ENCODE data around the gene TRIP13. TPM values are rescaled to one million over a fixed set of nuclear protein-coding genes. Genes with fewer than 3 reads are reported as not detected.
"Not testable (repeated sequence)": the region's sequence is repeated elsewhere in the genome, so short reads cannot be mapped to it uniquely, and the experiment has no call there.

The TRIP13 gene
- total RNA-seq, 1 experiment from 2014 or later: 69.0 TPM

- no peaks in the 10 kb centered on the region for H3K79me2 ChIP-seq (ENCODE audit: low read length)
- no peak for DNase-seq
- H3F3A ChIP-seq (ENCODE audit: low read length, unreplicated experiment): no peaks in the 10 kb centered on the region
- no peaks in the 10 kb centered on the region for H3K9me2 ChIP-seq (replicated peaks; ENCODE audit: low read length)
- intact Hi-C loops (cut with micrococcal nuclease): loop anchor here (5.0 kb wide), 1 partner anchor 180 kb away; no protein-coding TSS in a partner anchor
- H3K27ac ChIP-seq (ENCODE audit: low read length): no peak overlapping the region
- BruUV-seq (replicated peaks): no TSS peak
- no peak overlapping the region for H2AFZ ChIP-seq (ENCODE audit: low read length)
- H3K27me3 ChIP-seq (ENCODE audit: low read length): no peaks in the 10 kb centered on the region
- ChIA-PET CTCF (no interaction called here), POLR2A (ENCODE audit: unreplicated experiment) (no interaction called here)
- TF ChIP-seq EZH2 (IDR thresholded peaks at IDR 0.05; ENCODE audit: low read length, unreplicated experiment) (no peak), EZH2phosphoT487 (IDR thresholded peaks at IDR 0.05; ENCODE audit: borderline replicate concordance, low read length) (no peak), CTCF (conservative IDR thresholded peaks at IDR 0.05; ENCODE audit: low read depth, low read length) (no peak)
- no peak overlapping the region for H3K4me2 ChIP-seq (ENCODE audit: low read length)
- ATAC-seq: no peak
- no peak overlapping the region for H3K9ac ChIP-seq (ENCODE audit: low read length)
- H3K36me3 ChIP-seq (ENCODE audit: low read depth, low read length): no peaks in the 10 kb centered on the region
- H3K9me3 ChIP-seq (ENCODE audit: low read length): no peaks in the 10 kb centered on the region
- peaks cover 15% of the 10 kb centered on the region; the same call in 1 of the 2 replicates for H3K4me1 ChIP-seq (ENCODE audit: insufficient read depth, low read length)
- H4K20me1 ChIP-seq (ENCODE audit: low read length): no peaks in the 10 kb centered on the region
- no peak overlapping the region for H3K4me3 ChIP-seq (ENCODE audit: low read length)
Observed at GRCh38 chr5:852431-853401, 40.0 kb upstream of the TRIP13 start.

GRCh38 chr5:853416-854090 lies 39.1 kb upstream of the TRIP13 start:
- H3K4me2 ChIP-seq (ENCODE audit: low read length); H3K79me2 ChIP-seq (ENCODE audit: low read length); H3K9me3 ChIP-seq (ENCODE audit: low read length); H3K27me3 ChIP-seq (ENCODE audit: low read length); DNase-seq; H2AFZ ChIP-seq (ENCODE audit: low read length); CTCF ChIA-PET; H3K4me3 ChIP-seq (ENCODE audit: low read length); H3K27ac ChIP-seq (ENCODE audit: low read length); BruUV-seq (replicated peaks); H3K9ac ChIP-seq (ENCODE audit: low read length); H3F3A ChIP-seq (ENCODE audit: low read length, unreplicated experiment); ATAC-seq; H3K36me3 ChIP-seq (ENCODE audit: low read depth, low read length); H4K20me1 ChIP-seq (ENCODE audit: low read length); H3K9me2 ChIP-seq (replicated peaks; ENCODE audit: low read length): not testable (repeated sequence)
- intact Hi-C loops (cut with micrococcal nuclease): loop anchor here (5.0 kb wide), 1 partner anchor 181 kb away; no protein-coding TSS in a partner anchor
- POLR2A ChIA-PET (ENCODE audit: unreplicated experiment): interaction anchor here (0.6 kb wide), 1 partner anchor 39 kb away, joined by 3 read pairs; the partner anchor contains the start of genes BRD9 and TRIP13
- peaks cover 15% of the 10 kb centered on the region; the same call in 1 of the 2 replicates for H3K4me1 ChIP-seq (ENCODE audit: insufficient read depth, low read length)

- CTCF ChIA-PET: no interaction called here
- no peak overlapping the region for H3K27ac ChIP-seq (ENCODE audit: low read length)
- ATAC-seq: no peak
Observed at GRCh38 chr5:854217-854616, 38.5 kb upstream of the TRIP13 start.

More at GRCh38 chr5:854217-854616, 38.5 kb upstream of the TRIP13 start:
- Histone ChIP-seq H3K9ac (ENCODE audit: low read length) (no peak overlapping the region), H3K4me3 (ENCODE audit: low read length) (no peak overlapping the region), H3K36me3 (ENCODE audit: low read depth, low read length) (no peaks in the 10 kb centered on the region), H3K27me3 (ENCODE audit: low read length) (no peaks in the 10 kb centered on the region), H2AFZ (ENCODE audit: low read length) (no peak overlapping the region), H3K9me3 (ENCODE audit: low read length) (no peaks in the 10 kb centered on the region), H3K4me2 (ENCODE audit: low read length) (no peak overlapping the region), H3K79me2 (ENCODE audit: low read length) (no peaks in the 10 kb centered on the region), H3K4me1 (ENCODE audit: insufficient read depth, low read length) (peaks cover 15% of the 10 kb centered on the region; the same call in 1 of the 2 replicates), H3K9me2 (replicated peaks; ENCODE audit: low read length) (no peaks in the 10 kb centered on the region), H3F3A (ENCODE audit: low read length, unreplicated experiment) (no peaks in the 10 kb centered on the region), H4K20me1 (ENCODE audit: low read length) (no peaks in the 10 kb centered on the region)
- POLR2A ChIA-PET (ENCODE audit: unreplicated experiment): interaction anchor here (0.6 kb wide), 1 partner anchor 39 kb away, joined by 3 read pairs; the partner anchor contains the start of genes BRD9 and TRIP13
- no TSS peak for BruUV-seq (replicated peaks)
- intact Hi-C loops (cut with micrococcal nuclease): loop anchor here (5.0 kb wide), 1 partner anchor 182 kb away; no protein-coding TSS in a partner anchor
- DNase-seq: no peak
- no peak for TF ChIP-seq EZH2 (IDR thresholded peaks at IDR 0.05; ENCODE audit: low read length, unreplicated experiment)
- no peak for TF ChIP-seq EZH2phosphoT487 (IDR thresholded peaks at IDR 0.05; ENCODE audit: borderline replicate concordance, low read length)
- TF ChIP-seq CTCF (conservative IDR thresholded peaks at IDR 0.05; ENCODE audit: low read depth, low read length): no peak

Data from PC-3 (cell line).